GDM1 (cell line): ENCODE results near the gene NT5DC2.

Experiments
- DNase-seq: peaks from one replicate; lab custom pipeline; 2025; lab: John Stamatoyannopoulos, UW

Gene NT5DC2

DNA sequence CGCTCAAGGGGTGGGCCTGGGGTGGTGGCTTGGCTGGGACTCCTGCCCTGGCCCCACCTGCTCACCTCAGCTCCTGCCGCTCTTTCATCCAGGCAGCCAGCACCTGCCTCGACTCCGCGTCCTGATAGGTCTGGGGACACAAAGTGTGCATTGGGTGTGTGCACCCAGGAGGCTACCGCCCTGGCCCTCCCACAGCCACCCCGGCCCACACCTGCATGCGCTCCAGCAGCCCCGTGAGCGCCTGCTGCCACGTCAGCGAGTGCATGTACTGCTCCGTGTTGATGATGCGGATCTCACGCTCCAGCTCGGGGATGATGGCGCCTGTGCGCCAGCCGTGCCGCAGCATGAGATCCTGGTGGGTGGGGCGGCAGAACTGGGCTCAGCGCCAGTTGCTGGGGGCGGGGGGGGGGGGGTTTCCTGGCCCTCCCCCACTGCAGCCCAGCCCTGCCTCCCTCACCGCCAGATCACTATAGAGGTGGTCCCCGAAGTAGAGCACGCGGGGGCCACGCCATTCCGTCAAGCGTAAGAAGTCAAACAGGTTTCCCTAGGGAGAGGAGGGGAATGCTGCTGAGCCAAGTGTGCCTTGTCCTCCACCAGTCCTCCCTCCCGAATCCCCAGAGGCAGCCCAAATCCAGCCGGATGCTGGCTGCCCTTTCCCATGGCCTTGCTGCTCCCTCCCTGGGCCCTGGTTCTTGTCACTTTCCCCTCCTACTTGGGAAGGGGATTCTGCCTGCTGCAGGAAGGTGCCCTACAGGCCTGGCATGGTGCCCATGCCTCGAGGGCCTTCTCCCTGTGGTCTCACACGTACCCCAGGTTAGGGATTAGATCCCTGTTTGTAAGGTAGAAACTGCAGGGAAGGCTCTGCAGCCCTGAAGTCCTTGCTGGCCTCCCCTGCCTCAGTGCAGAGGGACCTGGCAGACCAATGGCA lies 8.6 kb downstream of the NT5DC2 start:
- DNase-seq = no peak

DNA sequence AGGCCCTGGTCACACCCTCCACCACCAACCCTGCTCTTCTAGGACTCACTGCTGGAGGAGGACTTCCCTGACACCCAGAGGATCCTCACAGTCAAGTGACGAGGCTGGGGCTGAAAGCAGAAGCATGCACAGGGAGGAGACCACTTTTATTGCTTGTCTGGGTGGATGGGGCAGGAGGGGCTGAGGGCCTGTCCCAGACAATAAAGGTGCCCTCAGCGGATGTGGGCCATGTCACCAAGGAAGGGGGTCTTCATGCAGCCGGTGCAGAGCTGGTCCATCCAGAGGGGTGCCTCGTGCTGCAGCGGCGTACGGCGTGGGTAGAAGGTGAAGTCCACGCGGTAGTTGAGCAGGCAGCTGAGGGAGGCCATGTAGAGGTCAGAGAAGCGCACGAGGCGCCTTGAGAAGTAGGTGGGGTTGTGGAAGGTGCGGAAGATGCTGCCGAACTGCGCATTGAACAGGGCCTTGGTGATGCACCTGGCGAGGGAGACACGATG lies 9.4 kb downstream of the NT5DC2 start:
- DNase-seq = no peak

DNA sequence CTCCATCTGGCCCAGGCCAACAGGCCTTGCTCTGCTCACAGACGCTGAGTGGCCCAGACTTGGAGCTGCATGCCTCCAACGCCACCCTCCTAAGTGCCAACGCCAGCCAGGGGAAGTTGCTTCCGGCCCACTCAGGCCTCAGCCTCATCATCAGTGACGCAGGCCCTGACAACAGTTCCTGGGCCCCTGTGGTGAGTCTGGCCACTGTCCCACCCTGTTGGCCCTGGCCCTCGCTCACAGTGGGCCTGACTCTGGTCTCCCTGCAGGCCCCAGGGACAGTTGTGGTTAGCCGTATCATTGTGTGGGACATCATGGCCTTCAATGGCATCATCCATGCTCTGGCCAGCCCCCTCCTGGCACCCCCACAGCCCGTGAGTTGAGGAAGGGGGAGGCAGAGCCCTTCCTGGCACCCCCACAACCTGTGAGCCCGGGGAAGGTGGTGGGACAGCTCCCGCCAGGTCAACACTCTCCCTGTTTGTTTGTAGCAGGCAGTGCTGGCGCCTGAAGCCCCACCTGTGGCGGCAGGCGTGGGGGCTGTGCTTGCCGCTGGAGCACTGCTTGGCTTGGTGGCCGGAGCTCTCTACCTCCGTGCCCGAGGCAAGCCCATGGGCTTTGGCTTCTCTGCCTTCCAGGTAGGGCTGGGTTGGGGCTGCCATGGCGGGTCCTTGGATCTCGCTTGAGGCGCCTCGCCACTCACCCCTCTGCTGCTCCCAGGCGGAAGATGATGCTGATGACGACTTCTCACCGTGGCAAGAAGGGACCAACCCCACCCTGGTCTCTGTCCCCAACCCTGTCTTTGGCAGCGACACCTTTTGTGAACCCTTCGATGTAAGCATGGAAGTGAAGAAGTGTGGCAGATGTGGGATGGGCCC lies 10.0 kb downstream of the NT5DC2 start:
- DNase-seq = no peak

DNA sequence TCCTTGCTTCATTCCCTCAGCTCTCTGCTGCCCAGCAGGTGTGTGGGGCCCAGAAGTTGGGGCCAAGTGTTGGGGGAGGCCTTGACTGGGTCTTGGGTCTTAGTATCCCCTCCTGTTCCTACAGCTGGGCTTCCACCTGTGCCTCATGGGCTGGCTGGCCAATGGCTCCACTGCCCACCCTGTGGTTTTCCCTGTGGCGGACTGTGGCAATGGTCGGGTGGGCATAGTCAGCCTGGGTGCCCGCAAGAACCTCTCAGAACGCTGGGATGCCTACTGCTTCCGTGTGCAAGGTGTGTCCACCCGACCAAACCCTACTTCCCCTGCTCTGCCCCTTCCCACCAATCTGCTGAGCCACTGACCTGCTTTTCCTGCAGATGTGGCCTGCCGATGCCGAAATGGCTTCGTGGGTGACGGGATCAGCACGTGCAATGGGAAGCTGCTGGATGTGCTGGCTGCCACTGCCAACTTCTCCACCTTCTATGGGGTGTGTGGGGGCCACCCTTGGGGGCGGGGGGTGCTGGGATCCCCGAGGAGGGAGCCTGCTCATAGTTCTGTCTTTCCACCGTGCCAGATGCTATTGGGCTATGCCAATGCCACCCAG lies 10.9 kb downstream of the NT5DC2 start:
- DNase-seq = no peak

DNA sequence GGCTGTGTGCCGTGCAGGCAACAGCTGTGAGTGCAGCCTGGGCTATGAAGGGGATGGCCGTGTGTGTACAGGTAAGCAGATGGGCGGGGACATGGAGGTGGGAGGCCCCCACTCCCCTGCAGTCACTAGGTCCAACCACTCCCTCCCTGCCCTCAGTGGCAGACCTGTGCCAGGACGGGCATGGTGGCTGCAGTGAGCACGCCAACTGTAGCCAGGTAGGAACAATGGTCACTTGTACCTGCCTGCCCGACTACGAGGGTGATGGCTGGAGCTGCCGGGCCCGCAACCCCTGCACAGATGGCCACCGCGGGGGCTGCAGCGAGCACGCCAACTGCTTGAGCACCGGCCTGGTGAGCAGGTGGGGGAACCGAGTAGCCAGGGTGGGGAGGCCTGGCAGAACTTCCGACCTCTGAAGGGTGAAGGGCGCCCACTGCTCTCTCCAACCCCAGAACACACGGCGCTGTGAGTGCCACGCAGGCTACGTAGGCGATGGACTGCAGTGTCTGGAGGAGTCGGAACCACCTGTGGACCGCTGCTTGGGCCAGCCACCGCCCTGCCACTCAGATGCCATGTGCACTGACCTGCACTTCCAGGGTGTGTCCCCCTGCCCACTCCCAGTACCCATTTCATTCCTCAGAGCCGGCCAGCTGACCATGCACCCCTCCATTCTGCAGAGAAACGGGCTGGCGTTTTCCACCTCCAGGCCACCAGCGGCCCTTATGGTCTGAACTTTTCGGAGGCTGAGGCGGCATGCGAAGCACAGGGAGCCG lies 11.6 kb downstream of the NT5DC2 start:
- DNase-seq = no peak

DNA sequence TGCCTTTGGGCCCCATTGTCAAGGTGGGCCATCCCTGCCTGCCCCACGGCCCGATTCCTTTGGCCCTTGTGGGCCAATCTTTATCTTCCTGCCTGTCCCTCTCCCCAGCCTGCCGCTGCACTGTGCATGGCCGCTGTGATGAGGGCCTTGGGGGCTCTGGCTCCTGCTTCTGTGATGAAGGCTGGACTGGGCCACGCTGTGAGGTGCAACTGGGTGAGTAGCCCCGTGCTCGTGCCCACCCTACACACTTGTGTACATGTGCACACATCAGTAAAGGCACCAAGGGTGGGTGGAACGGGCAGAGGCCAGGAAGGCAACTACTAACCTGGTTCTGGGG lies 12.2 kb downstream of the NT5DC2 start:
- no peak for DNase-seq

DNA sequence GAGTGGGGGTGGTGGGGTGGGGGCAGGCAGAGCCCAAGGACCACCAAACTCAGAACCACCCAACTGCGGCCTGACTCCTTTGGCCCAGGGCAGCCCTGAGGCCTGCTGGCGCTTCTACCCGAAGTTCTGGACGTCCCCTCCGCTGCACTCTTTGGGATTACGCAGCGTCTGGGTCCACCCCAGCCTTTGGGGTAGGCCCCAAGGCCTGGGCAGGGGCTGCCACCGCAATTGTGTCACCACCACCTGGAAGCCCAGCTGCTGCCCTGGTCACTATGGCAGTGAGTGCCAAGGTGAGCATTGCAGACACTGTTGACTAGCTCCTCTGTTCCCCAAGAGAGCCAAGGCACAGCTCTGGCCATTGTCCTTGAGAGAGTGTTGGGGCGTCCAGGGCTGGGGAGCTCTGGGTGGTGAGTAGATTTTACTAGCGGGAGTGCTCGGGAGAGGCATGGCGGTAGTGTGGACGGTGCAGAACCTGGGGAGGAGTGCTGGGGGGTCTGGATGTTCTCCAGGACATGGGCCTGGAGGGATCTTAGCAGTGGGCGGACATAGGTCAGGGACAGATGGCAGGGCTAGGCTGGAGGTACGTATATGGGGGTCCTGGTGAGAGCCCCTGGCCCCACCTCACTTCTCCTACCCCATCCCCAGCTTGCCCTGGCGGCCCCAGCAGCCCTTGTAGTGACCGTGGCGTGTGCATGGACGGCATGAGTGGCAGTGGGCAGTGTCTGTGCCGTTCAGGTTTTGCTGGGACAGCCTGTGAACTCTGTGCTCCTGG lies 12.8 kb downstream of the NT5DC2 start:
- no peak for DNase-seq

DNA sequence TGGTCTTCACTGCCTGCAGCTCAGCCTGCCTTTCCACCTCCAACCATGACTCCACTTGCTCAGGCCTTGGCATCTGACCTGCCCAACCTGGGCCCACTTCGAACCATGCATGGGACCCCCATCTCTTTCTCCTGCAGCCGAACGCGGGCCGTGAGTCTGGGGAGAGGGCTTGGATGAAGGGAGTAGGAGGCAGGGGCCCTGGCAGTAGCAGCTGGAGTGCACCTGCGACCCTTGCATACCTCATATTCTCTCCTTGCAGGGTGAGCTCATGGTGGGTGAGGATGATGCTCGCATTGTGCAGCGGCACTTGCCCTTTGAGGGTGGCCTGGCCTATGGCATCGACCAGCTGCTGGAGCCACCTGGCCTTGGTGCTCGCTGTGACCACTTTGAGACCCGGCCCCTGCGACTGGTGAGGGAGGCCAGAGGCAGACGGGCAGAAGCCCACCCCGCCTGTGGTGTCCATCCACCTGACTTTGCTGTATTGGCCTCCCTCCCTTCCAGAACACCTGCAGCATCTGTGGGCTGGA lies 13.5 kb downstream of the NT5DC2 start:
- DNase-seq = no peak

DNA sequence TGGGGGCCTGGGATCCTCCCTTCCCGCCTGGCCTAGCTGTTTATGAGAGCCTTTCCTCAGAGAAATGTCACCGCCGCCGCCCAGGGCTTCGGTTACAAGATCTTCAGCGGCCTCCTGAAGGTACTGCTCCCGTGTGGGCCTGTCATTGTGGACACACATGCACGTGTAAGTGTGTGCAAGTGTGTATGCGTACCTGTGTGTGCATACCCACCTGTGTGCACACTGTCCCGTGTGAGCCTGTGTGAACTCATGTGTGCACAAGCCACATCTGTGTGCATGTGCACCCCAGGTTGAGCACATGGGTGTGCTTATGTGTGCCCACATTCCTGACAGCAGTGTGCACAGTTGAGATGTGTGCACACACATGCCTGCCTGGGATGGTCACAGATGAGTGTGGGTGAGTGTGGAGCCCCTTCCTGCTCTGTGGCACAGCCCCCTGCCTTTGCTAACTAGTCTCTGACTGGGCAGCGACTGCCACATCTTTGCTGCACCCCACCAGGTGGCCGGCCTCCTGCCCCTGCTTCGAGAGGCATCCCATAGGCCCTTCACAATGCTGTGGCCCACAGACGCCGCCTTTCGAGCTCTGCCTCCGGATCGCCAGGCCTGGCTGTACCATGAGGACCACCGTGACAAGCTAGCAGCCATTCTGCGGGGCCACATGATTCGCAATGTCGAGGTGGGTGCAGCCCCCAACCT lies 14.1 kb downstream of the NT5DC2 start:
- no peak for DNase-seq

DNA sequence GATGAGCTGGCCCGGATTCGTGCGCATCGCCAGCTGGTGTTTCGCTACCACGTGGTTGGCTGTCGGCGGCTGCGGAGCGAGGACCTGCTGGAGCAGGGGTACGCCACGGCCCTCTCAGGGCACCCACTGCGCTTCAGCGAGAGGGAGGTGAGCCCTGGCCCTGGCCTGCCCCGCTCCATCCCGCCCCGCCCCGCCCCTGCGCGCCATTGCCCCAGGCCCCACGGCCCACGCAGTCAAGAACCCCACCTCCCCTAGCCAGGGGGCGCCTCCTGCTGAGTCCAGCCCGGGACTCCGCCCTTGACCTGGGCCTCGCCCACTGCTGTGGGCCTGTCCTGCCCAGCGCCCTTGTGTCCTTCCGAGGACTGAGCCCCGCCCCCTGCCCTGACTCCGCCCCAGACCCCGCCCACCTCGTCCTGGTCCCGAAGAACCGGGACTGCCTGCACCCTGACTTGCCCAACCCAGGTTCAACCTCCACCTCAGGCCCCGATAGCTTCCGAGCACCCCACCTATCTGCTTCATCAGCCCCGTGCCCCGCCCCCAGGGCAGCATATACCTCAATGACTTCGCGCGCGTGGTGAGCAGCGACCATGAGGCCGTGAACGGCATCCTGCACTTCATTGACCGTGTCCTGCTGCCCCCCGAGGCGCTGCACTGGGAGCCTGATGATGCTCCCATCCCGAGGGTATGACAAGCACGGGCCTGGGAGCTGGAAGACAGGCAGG lies 14.8 kb downstream of the NT5DC2 start:
- DNase-seq = no peak

DNA sequence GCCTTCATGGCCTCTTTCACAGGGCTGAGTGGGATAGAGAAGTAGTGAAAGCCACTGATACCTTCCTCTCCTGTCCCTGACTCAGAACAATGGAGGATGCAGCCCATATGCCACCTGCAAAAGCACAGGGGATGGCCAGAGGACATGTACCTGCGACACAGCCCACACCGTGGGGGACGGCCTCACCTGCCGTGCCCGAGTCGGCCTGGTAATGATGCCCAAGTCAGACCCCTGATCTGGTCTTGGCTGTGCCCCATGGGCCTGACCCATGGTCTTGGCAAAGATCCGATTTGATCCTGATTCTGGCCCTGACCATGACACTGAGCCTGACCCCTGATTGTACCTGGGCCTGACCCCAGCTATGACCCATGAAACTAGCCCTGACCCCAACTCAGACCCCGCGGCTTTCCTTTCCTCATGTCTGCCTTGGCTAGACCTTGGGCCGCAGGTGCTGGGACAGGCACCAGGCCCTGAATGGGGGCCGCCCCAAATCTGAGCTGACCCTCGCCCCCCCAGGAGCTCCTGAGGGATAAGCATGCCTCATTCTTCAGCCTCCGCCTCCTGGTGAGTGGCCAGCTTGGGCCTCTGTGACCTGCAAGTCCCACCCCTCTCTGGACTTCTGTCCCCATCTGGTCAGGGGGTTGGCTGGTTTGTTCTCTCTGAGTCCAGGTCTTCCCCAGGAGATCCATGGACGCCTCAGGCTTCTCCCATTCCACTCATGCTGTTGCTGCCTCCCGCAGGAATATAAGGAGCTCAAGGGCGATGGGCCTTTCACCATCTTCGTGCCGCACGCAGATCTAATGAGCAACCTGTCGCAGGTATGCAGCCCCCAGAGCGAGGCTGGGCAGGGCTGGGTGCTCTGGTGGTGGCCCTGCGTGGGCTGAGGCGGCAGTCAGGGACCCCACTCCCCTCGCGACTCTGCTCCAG lies 15.6 kb downstream of the NT5DC2 start:
- no peak for DNase-seq

DNA sequence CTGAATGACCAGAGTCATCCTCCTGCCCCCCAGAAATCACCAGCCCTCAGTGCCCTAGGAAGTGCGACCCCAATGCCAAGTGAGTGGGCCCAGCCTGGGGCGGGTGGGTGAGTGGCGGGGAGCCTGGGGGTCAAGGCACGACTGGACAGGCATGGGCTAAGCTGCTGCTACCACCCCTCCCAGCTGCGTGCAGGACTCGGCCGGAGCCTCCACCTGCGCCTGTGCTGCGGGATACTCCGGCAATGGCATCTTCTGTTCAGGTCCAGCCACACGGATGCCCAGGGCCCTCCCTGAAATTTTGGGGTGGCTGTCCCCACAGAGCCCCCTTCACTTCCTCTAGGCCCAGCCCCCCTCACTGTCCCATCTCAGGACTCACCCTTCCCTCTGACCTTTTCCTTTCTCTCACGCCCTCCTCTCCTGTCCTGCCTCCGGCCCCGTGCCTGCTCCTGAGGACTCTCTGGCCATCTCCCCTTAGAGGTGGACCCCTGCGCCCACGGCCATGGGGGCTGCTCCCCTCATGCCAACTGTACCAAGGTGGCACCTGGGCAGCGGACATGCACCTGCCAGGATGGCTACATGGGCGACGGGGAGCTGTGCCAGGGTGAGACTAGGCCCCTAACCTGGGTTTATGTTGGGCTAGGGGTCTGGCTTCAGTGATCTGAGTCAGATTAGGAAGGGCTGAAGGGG lies 17.0 kb downstream of the NT5DC2 start:
- DNase-seq = no peak

DNA sequence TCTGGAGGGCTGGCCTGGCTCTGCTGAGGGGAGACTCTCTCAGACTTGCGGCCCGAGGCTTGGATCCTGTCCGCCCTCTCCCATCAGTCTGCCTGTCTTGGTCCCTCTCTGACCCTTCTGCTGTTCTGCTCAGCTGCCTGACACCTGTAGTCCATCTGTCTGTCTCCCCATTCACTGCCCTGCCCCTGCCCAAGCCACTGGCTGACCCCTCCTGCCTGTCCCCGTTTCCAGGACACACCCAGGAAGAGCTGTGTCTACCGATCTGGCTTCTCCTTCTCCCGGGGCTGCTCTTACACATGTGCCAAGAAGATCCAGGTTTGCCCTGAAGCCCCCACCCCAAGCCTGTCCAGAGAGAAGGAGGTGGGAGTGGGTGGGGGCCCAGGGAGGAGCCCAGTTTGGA lies 18.5 kb downstream of the NT5DC2 start:
- no peak for DNase-seq

DNA sequence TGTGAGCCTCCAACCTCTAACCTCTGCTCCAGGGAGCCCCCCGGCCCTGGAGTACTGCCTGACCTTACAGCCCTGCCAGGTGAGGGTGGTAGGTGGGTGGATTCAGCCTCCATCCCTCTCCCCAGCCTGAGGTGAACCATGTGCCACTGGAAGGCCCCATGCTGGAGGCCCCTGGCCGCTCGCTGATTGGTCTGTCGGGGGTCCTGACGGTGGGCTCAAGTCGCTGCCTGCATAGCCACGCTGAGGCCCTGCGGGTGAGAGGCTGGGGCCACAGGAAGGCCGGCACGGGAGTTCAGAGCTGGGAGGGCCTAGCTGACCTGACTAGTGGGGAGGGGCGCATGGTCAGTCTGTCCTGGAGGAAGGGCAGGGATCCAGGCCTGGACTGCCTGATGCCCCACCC lies 19.1 kb downstream of the NT5DC2 start:
- DNase-seq = no peak

DNA sequence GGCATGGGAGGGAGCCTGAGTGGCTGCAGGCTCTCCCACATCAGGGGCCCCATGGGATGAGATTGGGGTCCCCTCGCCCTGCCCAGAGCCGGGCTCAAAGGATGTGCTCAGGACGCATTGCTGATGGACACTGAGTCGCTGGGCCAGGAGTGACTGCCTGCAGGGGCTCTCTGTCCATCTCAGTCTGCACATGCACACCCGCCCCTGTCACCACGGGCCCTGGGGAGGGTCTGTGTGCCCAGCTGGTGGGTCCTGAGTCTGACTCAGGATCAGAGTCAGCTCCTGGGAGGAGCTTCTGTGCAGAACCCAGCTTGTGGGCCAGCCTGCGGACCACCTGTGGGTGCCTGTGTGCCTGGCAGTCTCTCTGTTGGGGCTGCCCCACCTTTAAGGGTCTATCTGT lies 20.4 kb downstream of the NT5DC2 start:
- no peak for DNase-seq

DNA sequence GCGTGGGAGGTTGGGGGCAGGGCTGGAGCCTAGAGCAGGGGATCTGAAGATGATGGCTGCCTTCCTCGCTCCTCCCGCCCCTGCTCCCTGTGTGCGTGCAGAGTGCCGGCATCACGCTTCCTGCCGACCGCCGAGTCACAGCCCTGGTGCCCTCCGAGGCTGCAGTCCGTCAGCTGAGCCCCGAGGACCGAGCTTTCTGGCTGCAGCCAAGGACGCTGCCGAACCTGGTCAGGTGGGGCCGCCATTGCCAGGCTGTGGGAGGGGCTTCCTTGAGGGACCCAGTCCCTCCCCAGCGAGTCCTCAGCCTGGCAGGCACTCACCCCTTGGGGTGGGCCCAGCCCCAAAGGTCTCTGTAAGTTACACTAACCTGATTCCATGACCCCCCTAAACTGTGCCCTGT lies 20.9 kb downstream of the NT5DC2 start:
- no peak for DNase-seq

DNA sequence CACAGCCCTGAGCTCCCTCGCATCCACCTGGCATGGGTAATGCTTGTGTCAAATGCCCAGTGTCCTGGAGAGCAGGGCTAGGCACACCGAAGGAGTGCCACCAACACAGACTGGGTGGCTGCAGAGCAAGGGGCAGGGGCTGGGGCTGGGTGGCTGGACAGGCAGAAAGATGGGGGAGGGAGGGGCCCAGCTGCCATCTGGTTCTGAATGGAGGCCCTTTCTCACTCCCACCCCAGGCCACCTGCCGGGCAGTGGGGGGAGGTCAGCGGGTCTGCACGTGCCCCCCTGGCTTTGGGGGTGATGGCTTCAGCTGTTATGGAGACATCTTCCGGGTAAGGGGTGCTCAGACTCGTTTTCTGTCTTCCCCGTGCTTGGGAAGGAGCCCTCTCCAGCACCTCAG lies 21.6 kb downstream of the NT5DC2 start:
- DNase-seq = no peak

DNA sequence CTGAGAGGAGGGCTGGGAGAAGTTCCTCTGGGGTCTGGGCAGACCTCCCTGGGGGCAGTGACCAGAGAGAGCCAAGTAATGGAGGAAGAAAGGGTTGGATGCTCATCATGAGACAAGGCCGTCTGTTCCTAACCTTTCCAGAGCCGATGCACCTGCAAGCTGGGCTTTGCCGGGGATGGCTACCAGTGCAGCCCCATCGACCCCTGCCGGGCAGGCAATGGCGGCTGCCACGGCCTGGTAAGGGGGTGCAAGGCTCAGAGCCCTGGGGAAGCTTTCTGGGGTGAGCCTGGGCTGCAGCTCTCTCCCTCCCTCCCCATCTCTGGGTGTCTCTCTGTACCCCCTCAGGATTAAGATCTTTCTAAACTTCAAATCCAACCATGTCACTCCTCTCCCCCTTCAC lies 22.1 kb downstream of the NT5DC2 start:
- no peak for DNase-seq
